Activated CD8-positive, alpha-beta memory T cell treated with anti-CD3 and anti-CD28 coated beads, Interleukin-2, amount 10 ng/mL, durations not matched to agents 7 days and 5 days (primary cell): ENCODE data around the gene ZNF792. TPM values are rescaled to one million over a fixed set of nuclear protein-coding genes. Genes with fewer than 3 reads are reported as not detected.

Source experiments
- ATAC-seq: fragments of 150-1000 bp; cut with Tn5 transposase; one replicate; pipeline ENCODE4 v1.10.0; 2021; ENCODE audit warnings: moderate library complexity
- CTCF ChIA-PET: fragments of 350-600 bp; sonication (Branson Sonifier 250); formaldehyde crosslinking; loops from one replicate; lab custom pipeline; 2021; ENCODE audit warnings: antibody characterized with exemption; lab: Charles Lee
- DNase-seq: peaks from one replicate; pipeline ENCODE4 v3.0.0-alpha.2; 2020
- H3K27ac Mint-ChIP-seq: one replicate; pipeline ENCODE4 v1.8.0; 2021; ENCODE audit warnings: mild to moderate bottlenecking, mixed read lengths
- H3K27me3 Mint-ChIP-seq: one replicate; pipeline ENCODE4 v1.8.0; 2021; ENCODE audit warnings: mixed read lengths
- H3K36me3 Mint-ChIP-seq: one replicate; pipeline ENCODE4 v1.8.0; 2021; ENCODE audit warnings: mild to moderate bottlenecking, mixed read lengths
- H3K4me1 Mint-ChIP-seq: one replicate; pipeline ENCODE4 v1.8.0; 2021; ENCODE audit warnings: mixed read lengths
- H3K4me3 Mint-ChIP-seq: one replicate; pipeline ENCODE4 v1.8.0; 2021; ENCODE audit warnings: mild to moderate bottlenecking, moderate library complexity, mixed read lengths
- H3K9me3 Mint-ChIP-seq: one replicate; pipeline ENCODE4 v1.8.0; 2022; ENCODE audit warnings: low read depth, mixed read lengths
- total RNA-seq, 2 experiments: library from RNA; stranded (reverse); gene quantifications; one replicate each; pipeline ENCODE4 v1.2.3, GENCODE V29; 2021

ZNF792 gene
- total RNA-seq, 2 experiments from 2014 or later, result 13.5 to 15.3 TPM

DNA sequence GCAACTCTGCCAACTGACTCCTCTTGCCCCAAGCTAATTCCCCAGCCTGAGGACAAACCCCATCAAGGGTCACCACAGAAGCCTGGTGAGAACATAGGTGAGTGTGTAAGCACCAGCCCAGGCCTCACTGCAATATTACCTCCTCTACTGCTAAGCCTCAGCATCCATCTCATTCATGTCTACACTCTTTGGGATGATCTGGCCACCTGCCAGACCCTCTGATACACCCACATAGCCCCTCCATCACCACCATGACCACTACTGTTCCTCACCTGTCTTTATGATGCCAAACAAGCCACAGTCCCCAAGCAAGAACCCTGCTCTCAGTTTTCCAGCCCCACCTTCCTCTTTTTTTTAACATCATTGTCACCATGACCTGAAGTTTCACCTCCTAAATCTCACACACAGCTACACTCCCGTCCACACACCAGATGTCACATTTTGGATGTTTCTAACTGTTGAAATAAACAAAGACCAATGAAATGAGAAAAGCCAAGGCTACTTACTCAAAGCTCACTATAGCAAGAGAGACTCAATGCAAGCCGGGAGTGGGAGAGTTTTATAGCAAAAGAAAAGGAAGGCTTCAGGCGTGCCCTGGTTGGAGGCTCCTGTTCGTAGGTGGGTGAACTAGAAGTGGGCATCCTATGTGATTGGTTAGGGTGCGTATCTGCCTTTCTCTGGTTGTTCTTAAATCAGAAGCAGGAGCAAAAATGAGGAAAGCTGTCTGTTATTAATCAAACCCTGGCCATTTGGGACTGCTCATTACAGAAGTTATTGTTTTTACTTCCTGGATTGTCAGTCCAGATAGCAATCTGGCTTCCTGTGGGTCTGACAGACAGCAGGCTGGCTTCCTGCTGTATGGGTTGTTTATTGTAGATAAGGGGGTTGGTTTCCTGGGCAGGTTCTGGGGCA, 2.0 kb downstream of the ZNF792 start:
- H3K27ac Mint-ChIP-seq, result peak overlapping the region; percentile 86
- H3K27me3 Mint-ChIP-seq, result no peaks in the 10 kb centered on the region
- CTCF ChIA-PET, result interaction anchor here (0.7 to 4.4 kb wide), 5 partner anchors 9 to 51 kb away, joined by 3 to 21 read pairs (median 4); no protein-coding TSS in a partner anchor
- peak; percentile 76 for DNase-seq
- peak overlapping the region; percentile 85 for H3K4me3 Mint-ChIP-seq
- peaks cover 39% of the 10 kb centered on the region for H3K9me3 Mint-ChIP-seq
- ATAC-seq, result peak; percentile 45
- H3K36me3 Mint-ChIP-seq, result peaks cover 63% of the 10 kb centered on the region
- peaks cover 22% of the 10 kb centered on the region for H3K4me1 Mint-ChIP-seq

DNA sequence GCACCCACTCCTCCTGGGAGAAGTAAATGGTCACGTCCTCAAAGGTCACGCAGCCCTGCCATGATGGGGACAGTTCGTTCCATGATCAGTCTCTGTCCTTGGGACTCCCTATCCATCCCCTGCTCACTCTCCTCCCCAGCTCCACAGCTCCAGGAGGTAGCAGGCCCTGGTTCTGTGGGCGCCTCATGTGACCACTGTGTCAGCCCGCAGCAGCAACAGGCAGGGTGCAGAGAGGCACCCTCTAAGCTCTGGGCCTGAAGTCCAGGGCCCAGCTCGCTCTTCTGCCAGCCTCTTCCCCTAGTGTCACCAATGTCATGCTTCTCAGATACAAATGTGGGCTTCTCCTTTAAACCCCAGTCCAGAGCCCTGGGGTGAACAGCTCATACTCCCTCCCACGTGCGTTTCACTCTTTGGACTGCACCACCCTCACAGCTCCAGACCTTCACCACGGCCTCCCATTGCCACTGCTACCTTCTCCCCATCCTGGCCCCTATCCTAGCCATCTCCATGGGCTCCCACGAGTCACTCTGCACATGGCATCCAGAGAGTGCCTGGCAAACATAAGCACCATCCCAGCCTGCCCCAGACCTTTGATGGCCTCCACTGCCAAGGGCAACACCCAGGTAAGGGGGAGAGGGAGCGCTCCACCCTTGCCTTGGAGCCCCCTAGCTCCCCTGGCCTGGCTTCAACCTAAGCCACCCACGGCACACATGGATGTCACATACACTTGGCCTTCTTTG, 2.9 kb downstream of the ZNF792 start:
- H3K36me3 Mint-ChIP-seq, result peaks cover 72% of the 10 kb centered on the region
- peaks cover 44% of the 10 kb centered on the region for H3K9me3 Mint-ChIP-seq
- ATAC-seq, result no peak
- H3K4me3 Mint-ChIP-seq, result no peak overlapping the region
- peaks cover 22% of the 10 kb centered on the region for H3K4me1 Mint-ChIP-seq
- H3K27me3 Mint-ChIP-seq, result no peaks in the 10 kb centered on the region
- CTCF ChIA-PET, result interaction anchor here (0.7 to 1.1 kb wide), 3 partner anchors 8 to 34 kb away, joined by 3 to 4 read pairs (median 3); partner anchors contain the start of gene ZNF30
- H3K27ac Mint-ChIP-seq, result no peak overlapping the region
- DNase-seq, result no peak

DNA sequence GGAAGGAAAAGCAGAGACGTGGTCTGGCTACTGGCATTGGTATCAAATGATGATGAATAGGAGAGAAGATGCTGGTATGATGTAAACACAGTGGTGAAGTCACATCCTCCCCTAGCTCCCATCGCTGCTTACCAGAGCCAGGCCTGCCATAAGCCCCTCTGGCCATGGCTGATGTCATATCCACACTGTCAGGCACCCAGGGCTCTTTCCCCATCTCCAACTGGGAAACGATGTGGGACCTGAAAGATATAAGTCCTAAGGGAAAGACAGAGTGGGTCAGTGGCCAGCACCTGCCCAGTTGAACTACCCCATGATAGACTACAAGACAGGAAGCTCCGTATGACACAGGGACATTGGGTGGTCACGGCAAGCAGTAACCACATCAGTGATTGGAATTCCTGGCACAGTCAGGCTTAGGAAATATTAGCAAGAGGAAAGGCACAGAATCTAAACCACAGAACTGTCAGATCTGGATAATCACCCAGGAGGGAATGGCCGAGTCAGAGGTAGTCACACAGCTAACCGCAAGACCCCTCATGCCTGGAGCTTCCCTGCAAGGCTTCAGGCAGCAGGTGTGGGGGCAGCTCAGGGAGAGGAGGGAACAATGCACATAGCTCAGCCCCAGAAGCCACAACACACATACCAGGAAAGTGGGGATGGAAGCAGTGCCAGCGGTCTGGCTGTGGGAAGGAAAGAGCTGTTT, 3.8 kb downstream of the ZNF792 start:
- H3K4me3 Mint-ChIP-seq, result no peak overlapping the region
- ATAC-seq (no peak), DNase-seq (no peak)
- CTCF ChIA-PET, result interaction anchor here (1.1 kb wide), 1 partner anchor 33 kb away, joined by 4 read pairs; the partner anchor contains the start of gene ZNF30
- H3K4me1 Mint-ChIP-seq, result peaks cover 23% of the 10 kb centered on the region
- H3K27me3 Mint-ChIP-seq, result no peaks in the 10 kb centered on the region
- H3K9me3 Mint-ChIP-seq, result peaks cover 51% of the 10 kb centered on the region
- H3K36me3 Mint-ChIP-seq, result peaks cover 79% of the 10 kb centered on the region
- no peak overlapping the region for H3K27ac Mint-ChIP-seq

DNA sequence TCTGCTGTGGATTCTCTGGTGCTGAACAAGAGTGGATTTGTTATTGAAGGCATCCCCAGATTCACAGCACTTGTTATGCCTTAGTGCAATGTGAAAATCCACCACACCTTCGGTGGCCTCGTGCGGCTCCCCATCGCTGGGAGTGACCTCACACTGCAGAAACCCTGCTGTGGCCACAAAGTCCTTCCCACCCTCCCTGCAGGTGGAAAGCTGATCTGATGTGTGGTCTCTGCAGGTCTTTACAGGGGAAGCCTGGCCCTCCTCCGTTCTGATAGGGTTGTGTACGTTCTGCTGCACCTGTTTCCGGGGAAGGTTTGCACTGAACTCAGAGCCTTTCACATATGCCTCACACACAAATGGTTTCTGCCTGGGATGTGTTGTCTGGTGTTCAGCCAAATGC, 5.0 kb downstream of the ZNF792 start:
- H3K27me3 Mint-ChIP-seq, result no peaks in the 10 kb centered on the region
- DNase-seq (no peak), ATAC-seq (no peak)
- H3K27ac Mint-ChIP-seq, result no peak overlapping the region
- H3K4me1 Mint-ChIP-seq, result peaks cover 23% of the 10 kb centered on the region
- H3K4me3 Mint-ChIP-seq, result no peak overlapping the region
- H3K9me3 Mint-ChIP-seq, result peaks cover 54% of the 10 kb centered on the region
- peaks cover 87% of the 10 kb centered on the region for H3K36me3 Mint-ChIP-seq
- CTCF ChIA-PET, result no interaction called here

DNA sequence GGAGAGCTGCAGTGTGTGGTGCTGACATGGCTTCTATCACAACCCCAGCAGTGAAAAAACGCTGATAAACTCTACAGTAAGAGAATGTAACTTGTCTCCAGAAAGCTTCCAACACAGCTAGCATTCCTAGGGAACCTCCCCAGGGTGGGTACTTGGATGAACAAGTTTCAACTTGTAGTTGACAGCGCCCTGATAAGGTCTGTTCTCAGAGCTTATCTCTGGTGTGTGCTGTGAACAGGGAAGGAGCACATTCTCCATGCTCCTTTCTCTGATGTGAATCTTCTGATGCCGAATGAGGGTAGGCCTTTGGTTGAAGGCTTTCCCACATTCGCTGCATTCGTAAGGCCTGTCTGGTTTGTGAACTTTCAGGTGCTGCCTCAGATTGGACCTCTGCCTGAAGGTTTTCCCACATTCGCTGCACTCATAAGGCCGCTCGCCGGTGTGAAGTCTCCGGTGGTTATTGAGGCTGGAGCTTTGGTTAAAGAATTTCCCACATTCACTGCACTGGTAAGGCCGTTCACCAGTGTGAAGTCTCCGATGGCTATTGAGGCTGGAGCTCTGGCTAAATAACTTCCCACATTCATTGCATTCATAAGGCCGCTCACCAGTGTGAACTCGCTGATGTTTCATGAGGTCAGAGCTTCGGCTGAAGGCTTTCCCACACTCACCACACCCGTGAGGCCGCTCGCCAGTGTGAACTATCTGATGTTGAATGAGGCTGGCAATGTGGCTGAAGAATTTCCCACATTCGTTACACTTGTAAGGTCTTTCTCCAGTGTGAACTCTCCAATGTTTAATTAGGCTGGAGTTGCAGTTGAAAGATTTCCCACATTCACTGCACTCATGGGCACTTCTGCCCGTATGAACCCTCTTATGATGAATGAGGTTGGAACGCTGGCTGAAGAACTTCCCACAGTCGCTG, 5.9 kb downstream of the ZNF792 start:
- CTCF ChIA-PET, result interaction anchor here (0.7 kb wide), 1 partner anchor 119 kb away, joined by 3 read pairs; no protein-coding TSS in a partner anchor
- H3K36me3 Mint-ChIP-seq, result peaks cover 93% of the 10 kb centered on the region

DNA sequence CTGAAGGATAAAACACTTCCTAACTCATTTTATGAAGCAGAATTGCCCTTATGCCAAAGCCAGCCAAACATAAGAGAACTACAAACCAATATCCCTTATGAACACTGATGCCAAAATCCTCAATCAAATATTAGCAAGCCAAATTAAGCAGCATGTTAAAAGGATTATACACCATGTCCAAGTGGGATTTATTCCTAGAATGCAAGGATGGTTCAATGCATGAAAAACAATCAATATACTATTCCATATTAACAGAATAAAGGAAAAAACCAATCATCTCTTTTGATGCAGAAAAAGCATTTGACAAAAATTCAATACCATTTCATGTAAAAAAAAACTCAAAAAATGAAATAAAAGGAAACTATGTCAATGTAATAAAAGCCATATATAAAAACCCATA, 10.9 kb downstream of the ZNF792 start:
- Mint-ChIP-seq H3K4me1 (peaks cover 1% of the 10 kb centered on the region), H3K9me3 (peaks cover 47% of the 10 kb centered on the region), H3K27ac (no peak overlapping the region), H3K36me3 (peaks cover 79% of the 10 kb centered on the region), H3K27me3 (no peaks in the 10 kb centered on the region), H3K4me3 (no peak overlapping the region)
- CTCF ChIA-PET, result interaction anchor here (1.5 kb wide), 1 partner anchor 8 kb away, joined by 3 read pairs; no protein-coding TSS in a partner anchor
- DNase-seq (no peak), ATAC-seq (no peak)

More for the DNA sequence above, 5.9 kb downstream of the ZNF792 start:
- no peak overlapping the region for H3K27ac Mint-ChIP-seq
- no peaks in the 10 kb centered on the region for H3K27me3 Mint-ChIP-seq
- H3K4me3 Mint-ChIP-seq, result no peak overlapping the region
- peaks cover 60% of the 10 kb centered on the region for H3K9me3 Mint-ChIP-seq
- DNase-seq (no peak), ATAC-seq (no peak)
- H3K4me1 Mint-ChIP-seq, result peaks cover 20% of the 10 kb centered on the region

DNA sequence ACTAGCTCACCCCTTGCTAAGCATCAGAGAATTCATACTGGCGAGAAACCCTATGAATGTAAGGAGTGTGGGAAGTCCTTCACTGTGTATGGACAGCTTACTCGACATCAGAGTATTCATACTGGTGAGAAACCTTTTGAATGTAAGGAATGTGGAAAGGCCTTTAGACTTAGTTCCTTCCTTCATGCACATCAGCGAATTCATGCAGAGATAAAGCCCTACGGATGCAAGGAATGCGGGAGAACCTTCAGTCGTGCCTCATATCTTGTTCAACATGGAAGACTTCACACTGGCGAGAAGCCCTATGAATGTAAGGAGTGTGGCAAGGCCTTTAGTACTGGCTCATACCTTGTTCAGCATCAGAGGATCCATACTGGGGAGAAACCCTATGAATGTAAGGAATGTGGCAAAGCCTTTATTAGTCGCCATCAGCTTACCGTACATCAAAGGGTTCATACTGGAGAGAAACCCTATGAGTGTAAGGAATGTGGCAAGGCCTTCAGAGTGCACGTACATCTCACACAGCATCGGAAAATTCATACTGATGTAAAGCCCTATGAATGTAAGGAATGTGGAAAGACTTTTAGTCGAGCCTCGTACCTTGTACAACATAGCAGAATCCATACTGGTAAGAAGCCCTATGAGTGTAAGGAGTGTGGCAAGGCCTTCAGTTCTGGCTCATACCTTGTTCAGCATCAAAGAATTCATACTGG, 20.0 kb downstream of the ZNF792 start:
- no peak overlapping the region for H3K27ac Mint-ChIP-seq
- DNase-seq (no peak), ATAC-seq (no peak)
- H3K36me3 Mint-ChIP-seq, result peaks cover 60% of the 10 kb centered on the region
- CTCF ChIA-PET, result no interaction called here
- H3K27me3 Mint-ChIP-seq, result no peaks in the 10 kb centered on the region
- no peaks in the 10 kb centered on the region for H3K4me1 Mint-ChIP-seq
- H3K4me3 Mint-ChIP-seq, result no peak overlapping the region
- peaks cover 44% of the 10 kb centered on the region for H3K9me3 Mint-ChIP-seq

DNA sequence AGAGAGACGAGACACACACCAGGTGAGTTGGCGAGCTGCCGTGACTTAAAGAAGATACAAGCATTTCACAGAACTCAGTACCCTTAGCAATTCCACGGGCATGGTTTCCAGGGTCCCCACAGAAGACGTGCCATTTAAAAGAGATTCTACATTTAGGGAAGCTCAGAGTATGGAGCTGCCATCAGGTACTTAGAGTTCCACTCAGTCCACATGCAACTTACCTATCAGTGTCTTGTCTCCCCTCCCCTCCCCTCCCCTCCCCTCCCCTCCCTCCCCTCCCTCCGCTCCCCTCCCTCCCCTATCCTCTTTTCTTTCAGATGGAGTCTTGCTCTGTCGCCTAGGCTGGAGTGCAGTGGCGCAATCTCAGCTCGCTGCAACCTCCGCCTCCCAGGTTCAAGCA, 25.1 kb downstream of the ZNF792 start:
- H3K9me3 Mint-ChIP-seq, result peaks cover 29% of the 10 kb centered on the region
- CTCF ChIA-PET, result interaction anchor here (1.2 kb wide), 1 partner anchor 76 kb away, joined by 3 read pairs; no protein-coding TSS in a partner anchor

DNA sequence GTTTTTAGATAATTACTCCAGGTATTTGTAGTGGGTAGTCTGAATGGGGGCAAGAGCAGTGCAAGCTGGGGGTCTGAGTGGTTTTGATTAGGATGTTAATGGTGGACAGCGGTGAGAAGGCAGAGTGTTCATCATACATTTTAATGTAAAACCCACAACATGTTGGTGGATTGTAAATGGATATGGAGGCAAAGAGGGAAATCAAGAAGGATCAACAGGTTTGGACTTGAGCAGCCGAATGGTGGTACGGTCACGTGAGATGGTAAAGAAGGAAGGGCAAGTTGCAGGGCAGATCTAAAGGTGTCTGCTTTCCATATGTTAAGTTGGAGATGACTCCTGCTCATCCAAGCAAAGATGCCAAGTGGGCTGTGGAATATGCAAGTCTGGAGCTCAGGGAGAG, 27.8 kb downstream of the ZNF792 start:
- Mint-ChIP-seq H3K27ac (no peak overlapping the region), H3K36me3 (peaks cover 58% of the 10 kb centered on the region), H3K27me3 (no peaks in the 10 kb centered on the region), H3K4me3 (no peak overlapping the region), H3K4me1 (no peaks in the 10 kb centered on the region), H3K9me3 (peaks cover 13% of the 10 kb centered on the region)
- DNase-seq (no peak), ATAC-seq (no peak)
- CTCF ChIA-PET, result interaction anchor here (1.3 kb wide), 1 partner anchor 9 kb away, joined by 3 read pairs; the partner anchor contains the start of gene ZNF30

More for the DNA sequence above, 25.1 kb downstream of the ZNF792 start:
- H3K27ac Mint-ChIP-seq, result no peak overlapping the region
- H3K27me3 Mint-ChIP-seq, result no peaks in the 10 kb centered on the region
- no peaks in the 10 kb centered on the region for H3K4me1 Mint-ChIP-seq
- ATAC-seq, result no peak
- peaks cover 61% of the 10 kb centered on the region for H3K36me3 Mint-ChIP-seq
- H3K4me3 Mint-ChIP-seq, result no peak overlapping the region
- no peak for DNase-seq

DNA sequence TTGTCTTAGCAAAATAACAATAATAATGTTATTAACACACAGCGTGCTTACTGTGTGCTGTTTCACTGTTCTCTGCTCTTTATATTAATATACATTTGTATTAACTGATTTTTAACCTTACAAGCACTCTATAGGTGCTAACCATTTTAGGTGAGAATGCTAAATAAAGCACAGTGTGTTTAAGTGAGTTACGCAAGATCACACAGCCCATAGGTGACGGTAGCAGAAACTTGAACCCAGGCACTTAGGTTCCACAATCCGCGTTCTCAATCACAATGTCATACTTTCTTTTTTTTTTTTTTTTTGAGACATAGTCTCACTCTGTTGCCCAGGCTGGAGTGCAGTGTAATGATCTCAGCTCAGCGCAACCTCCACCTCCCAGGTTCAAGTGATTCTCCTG, 31.5 kb downstream of the ZNF792 start:
- H3K27ac Mint-ChIP-seq, result no peak overlapping the region
- peaks cover 53% of the 10 kb centered on the region for H3K36me3 Mint-ChIP-seq
- no peak overlapping the region for H3K4me3 Mint-ChIP-seq
- H3K9me3 Mint-ChIP-seq, result peaks cover 6% of the 10 kb centered on the region
- ATAC-seq (no peak), DNase-seq (no peak)
- H3K4me1 Mint-ChIP-seq, result peaks cover 3% of the 10 kb centered on the region
- CTCF ChIA-PET, result no interaction called here
- no peaks in the 10 kb centered on the region for H3K27me3 Mint-ChIP-seq

DNA sequence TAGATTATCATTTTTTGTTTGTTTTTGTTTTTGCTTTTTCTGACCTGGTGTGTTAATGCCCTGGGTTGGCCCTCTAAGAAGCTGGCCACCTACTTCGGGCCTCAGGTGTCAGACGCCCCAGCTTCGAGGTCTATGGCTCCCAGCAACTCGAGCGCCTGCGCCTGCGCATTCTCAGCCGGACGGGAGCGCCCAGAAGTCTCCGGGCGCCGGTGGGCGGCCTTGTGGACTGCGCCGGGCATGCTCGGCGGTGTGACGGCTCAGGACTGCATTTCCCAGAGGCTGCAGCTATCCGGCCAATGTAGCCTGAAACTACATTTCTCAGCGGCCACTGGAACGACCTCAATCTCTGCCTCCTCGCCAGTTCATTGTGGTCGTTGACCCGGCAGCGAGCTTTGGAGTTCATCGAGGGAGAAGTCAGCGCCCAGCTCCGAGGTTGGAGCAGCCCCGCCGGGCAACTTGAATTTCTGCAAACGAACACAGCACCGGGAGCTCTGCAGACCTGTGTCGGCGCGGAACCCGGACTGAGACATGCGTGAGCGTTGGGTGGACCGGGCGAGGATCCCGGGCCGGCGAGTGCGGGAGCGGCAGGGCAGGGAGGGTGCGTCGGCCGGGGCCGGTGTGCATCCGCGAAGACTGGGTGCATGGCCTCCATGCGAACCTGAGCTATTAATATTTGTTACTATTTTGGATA, 37.2 kb downstream of the ZNF792 start, which contains the start of gene ZNF30:
TSS of gene ZNF30 (plus strand) at position 219 of the 691 bp plus-strand sequence. CDS start 3,045 bp downstream, outside the sequence.
- H3K4me1 Mint-ChIP-seq, result peaks cover 12% of the 10 kb centered on the region
- DNase-seq (peak; percentile 86), ATAC-seq (peak; percentile 99)
- H3K27ac Mint-ChIP-seq, result peak within 1 kb of the TSS; percentile 76
- peaks cover 20% of the 10 kb centered on the region for H3K36me3 Mint-ChIP-seq
- H3K27me3 Mint-ChIP-seq, result no peaks in the 10 kb centered on the region
- peak within 1 kb of the TSS; percentile 86 for H3K4me3 Mint-ChIP-seq
- CTCF ChIA-PET, result interaction anchor here (1.0 to 1.5 kb wide), 5 partner anchors 9 to 88 kb away, joined by 3 to 4 read pairs (median 4); no protein-coding TSS in a partner anchor
- no peaks in the 10 kb centered on the region for H3K9me3 Mint-ChIP-seq
